Hepatic stellate cell (primary cell): ENCODE measurements around the gene DACH2.
A peak's percentile ranks its signal among the peaks of the same experiment; 100 is the strongest.

Source experiments
- DNase-seq: peaks from one replicate; pipeline ENCODE4 v3.0.0; 2011; ENCODE audit warnings: low spot score

DACH2 gene

GRCh38 chrX:86322913-86323312 lies 174.7 kb downstream of the DACH2 start:
- DNase-seq = no peak

DNA sequence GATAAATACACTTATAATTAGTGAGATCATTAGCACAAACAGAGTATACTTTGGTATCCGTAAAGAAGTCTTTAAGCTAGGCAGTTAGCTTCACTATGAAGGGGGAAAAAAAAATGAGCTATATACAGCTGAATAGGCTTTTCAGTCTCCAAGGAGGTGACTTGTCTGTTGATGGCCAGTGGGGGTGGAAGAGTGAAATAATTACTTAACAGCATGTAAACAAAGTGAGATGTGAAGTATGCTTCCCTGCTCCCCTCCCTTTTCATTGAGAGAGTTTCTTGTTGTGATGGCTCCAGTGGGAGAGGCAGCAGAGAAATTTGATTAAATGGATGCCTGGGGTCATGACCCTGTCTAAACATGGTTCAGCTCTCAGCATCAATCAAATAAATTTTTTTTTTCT lies 180.9 kb downstream of the DACH2 start:
- DNase-seq = no peak

DNA sequence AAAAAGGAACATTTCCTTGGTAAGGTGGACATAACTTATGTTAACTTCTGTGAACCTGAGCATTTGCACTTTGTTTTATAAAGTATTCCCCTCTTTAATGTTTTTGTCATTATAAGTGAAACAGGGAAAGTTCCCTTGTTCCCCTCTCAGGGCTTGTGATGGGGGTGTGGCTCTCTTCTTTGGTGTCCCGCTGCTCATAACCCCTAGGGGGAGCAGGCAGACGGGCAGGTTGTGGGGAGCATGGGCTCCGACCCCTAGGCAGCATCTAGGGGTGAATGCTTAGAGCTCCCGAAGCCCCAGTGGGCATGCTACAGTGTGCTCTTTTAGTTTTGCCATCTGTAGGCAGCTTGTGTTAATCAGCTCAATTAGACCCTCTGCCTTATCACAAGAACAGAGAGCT lies 200.4 kb downstream of the DACH2 start:
- no peak for DNase-seq

DNA sequence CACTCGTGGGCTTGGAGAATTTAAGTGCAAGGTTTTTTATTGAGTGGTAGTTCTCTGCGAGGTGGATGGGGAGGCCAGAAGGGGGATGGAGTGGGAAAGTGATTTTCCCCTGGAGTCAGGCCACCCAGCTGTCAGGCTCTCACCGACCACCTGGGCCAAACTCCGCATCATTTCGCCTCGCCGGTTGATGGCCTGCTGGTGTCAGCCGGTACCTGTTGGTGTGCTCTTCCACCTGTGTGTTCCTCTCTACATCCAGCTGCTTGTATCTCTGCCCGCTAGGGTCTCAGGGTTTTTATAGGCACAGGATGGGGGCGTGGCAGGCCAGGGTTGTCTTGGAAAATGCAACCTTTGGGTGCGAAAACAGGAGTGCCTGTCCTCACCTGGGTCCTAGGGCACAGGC lies 200.9 kb downstream of the DACH2 start:
- no peak for DNase-seq

DNA sequence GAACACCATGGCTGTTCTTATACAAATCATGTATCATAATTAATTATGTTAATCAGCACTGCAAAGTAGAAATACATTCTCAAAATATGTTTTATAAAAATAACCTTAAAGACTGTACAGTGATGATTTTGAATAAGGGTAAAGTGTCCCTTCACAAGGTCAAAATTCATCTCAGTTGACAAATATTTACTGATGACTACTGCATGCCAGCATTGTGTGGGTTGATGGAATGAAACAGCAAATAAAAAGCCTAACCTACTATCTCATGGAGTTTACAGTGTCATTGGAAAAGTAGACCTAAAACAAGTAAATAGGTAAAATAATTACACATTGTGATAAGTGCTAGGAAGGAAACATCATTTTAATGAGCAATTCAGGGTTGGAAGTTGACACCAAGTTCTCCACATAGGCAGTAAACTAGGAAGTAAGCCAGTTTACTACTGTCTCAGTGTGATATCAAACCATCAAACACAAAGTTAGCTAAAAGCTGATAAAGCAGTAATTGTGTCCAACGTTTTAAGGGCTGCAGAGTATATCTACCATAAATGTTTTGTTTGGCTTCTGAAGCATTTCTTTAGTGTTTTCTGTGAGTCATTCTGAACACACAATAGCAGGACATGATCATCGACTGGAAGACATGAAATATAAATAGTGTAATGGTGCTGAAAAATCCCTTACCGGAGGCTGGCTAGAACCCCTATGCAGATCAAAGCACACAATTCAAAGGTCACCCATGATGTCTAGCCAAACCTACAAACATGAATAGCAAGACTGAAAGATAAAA lies 221.8 kb downstream of the DACH2 start:
- DNase-seq = no peak

DNA sequence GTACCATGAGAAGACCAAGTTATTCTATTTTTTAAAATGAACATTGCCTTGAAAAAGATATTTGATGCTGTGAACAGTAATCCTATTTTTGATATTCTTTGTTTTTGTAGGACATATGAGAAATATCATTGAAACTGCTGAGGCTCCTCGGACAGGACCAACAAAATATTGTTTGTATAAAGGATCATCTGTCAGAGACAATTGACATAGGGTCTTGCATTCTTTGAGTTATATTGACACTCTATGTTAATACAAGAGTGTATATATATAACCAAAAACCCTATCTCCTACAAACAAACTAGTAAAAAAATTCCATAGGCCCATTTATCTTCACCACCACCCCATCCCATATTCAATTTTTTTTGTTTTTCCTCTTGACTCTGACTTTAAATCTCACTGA lies 222.7 kb downstream of the DACH2 start:
- no peak for DNase-seq

GRCh38 chrX:86379209-86379608 lies 231.0 kb downstream of the DACH2 start:
- no peak for DNase-seq

DNA sequence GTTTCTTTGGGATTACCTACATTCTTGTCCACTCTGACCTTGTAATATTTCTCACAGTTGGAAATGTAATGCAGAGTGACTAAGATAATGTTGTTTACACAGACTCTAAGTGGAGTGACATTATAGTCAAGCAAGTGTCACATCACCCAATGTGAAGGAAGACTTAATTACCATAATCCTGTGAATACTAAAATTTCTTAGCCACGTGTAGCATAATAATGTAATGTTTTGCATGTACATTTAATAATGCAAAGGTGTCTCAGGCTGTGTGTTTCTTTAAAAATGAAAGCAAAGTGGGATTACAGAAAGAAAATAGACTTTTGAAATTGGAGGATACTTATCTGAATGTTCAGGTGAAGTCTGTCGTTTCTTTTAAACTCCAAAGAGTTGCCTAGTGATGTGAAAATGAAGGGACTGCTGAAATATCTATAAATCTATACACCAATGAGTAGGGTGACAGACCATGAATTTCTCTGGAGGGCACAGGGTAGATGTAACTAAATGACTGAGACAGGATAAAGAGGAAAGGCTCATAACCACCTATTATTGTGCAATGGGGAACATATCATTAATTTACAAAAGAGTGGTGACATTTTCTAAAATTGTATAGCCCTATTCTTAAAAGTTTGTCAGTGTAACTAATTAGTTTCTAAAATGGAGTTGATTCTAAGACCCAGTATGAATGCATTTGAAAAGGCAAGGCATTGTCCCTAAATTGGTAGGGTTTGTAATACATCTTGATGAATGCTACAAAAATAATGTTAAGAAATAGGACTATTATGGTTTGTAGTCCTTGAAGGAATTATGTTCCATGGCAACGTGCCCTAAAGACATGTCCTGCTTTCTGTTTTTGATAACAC lies 235.7 kb downstream of the DACH2 start:
- no peak for DNase-seq

GRCh38 chrX:86407371-86407770 lies 259.1 kb downstream of the DACH2 start:
- DNase-seq = no peak

GRCh38 chrX:86421771-86422170 lies 273.5 kb downstream of the DACH2 start:
- no peak for DNase-seq

GRCh38 chrX:86436116-86436515 lies 287.9 kb downstream of the DACH2 start:
- DNase-seq = no peak

GRCh38 chrX:86455495-86455894 lies 307.2 kb downstream of the DACH2 start:
- no peak for DNase-seq

GRCh38 chrX:86460760-86461159 lies 312.5 kb downstream of the DACH2 start:
- DNase-seq = no peak

- no peak for DNase-seq
These were observed 356.0 kb downstream of the DACH2 start for GRCh38 chrX:86504297-86504696.

DNA sequence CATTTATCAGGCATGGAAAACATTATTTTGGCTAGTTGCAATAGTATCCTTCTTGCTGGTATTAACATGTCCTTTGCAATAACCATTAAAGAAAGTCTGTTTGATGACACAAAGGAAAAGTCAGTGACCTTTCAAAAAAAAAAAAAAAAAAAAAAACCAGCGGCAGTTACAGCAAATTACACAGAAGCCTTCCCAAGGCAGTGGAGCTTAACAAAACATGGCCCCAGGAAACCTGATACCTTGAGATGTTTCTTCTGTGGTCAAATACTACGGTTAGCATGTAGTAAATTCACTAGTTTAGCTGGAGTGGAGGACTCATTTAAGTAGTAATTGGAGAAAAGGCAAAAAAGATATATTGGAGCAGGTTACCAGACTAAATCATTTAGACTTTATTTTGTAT lies 359.1 kb downstream of the DACH2 start:
- DNase-seq = no peak

GRCh38 chrX:86579777-86580176 lies 431.5 kb downstream of the DACH2 start:
- no peak for DNase-seq

DNA sequence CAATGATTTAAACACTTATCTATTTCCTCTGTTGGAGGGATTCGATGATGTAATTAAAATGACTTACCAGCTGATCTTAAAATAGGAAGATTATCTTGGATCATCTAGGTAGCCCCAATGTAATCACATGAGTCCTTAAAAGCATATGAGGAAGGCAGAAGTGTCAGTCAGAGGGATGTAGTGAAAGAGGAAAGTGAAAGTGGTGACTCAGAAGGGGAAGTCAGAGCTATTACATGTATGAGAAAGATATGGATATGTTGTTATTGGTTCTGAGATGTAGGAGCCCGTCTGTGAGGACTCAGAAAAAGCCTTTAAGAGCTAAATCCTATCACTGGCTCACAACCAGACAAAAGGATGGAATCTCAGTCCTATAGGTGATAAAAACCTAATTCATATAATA lies 456.4 kb downstream of the DACH2 start:
- DNase-seq = peak; percentile 1

DNA sequence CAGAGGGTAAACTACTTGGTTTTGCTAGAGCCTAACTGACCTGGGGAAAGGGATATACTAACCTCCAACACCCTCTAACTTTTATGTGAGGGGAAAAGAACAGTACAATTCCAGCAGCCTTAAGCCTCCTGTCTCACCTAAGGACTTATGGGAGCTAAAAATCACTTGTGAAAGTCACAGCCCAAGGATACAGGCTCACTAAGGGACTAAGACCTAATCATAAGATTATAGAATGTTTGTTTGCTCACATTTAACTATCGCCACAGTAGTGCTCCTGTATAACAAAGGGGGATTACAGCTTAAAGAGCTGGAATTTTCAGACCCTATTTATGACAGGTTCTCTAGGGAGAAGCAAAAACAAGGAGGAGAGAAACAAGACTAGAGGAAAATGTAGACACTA lies 548.7 kb downstream of the DACH2 start:
- DNase-seq = no peak

DNA sequence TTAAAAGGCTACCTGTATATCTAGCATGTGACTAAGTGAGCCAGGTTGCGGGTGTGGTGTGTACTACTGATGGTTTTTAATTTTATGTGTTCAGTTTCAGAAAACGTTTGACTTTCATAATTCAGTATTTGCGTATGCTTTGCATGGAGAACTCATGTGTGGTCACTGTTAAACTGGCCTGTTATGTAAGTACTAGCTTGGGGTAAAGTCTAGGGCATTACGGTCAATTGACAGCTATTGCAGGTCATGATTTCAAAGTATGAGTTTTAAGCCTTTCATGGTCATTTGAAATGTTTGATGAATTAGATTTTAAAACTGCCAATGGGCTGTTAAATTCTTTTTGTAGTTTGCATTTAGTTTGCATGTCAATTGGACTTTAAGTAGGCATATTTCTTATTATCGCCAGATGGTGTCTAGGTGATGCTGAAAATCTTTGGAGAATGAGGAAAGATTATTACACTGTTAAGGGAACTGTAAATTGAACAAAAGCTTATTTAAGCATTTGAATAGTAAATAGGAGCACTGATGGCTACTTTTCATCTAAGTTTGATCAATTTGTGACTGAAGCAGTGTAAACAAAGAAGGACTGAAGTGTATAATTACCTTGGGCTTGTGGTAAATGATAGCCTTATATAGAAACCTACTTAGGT lies 563.4 kb downstream of the DACH2 start:
- DNase-seq = no peak

GRCh38 chrX:86714441-86714840 lies 566.2 kb downstream of the DACH2 start:
- DNase-seq = no peak

- no peak for DNase-seq
These were observed 576.0 kb downstream of the DACH2 start for GRCh38 chrX:86724277-86724676.

DNA sequence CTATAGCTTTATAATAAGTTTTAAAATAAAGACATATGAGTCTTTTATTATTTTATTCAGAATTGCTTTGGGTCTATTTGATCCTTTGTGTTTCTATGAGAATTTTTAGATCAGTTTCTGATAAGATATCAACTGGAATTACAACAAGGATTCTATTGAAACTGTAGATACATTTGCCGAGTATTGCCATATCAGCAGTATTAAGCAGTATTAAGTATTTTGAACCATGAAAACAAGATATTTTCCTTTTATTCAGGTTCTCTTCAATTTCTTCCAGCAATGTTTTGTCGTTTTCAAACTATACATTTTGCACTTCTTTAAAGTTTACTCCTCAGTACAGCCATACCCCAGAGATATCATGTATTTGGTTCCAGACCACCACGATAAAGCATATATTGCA lies 598.8 kb downstream of the DACH2 start:
- DNase-seq = no peak

DNA sequence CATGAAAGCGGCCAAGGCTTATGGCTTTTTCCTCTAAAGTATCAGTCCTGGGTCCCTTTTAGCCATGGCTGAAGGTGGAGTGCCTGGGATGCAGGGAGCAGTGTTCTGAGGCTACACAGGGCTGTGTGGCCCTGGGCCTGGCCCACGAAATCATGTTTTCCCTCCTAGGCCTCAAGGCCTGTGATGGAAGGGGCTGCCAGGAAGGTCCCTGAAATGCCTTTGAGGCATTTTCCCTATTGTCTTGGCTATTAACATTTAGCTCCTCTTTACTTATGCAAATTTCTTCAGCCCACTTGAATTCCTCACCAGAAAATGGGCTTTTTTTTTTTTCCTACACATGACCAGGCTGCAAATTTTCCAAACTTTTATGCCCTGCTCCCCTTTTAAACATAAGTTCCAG lies 657.0 kb downstream of the DACH2 start:
- DNase-seq = no peak
